DMS 273 (cell line): ENCODE results near the gene MAPKBP1.

Source experiments
- DNase-seq: peaks from one replicate; lab custom pipeline; 2025; ENCODE audit not compliant: unreplicated experiment; lab: John Stamatoyannopoulos, UW

The MAPKBP1 gene

GRCh38 chr15:41844814-41845213, 70.5 kb downstream of the MAPKBP1 start:
- DNase-seq = no peak

- DNase-seq = no peak
Observed at GRCh38 chr15:41847206-41847605, 72.9 kb downstream of the MAPKBP1 start.

- no peak for DNase-seq
Observed at GRCh38 chr15:41847981-41848380, 73.7 kb downstream of the MAPKBP1 start.

- DNase-seq = no peak
Observed at GRCh38 chr15:41848631-41849030, 74.3 kb downstream of the MAPKBP1 start.

GRCh38 chr15:41849204-41849603, 74.9 kb downstream of the MAPKBP1 start:
- no peak for DNase-seq

- peak; percentile 44 for DNase-seq
Observed at GRCh38 chr15:41849861-41850260, 75.6 kb downstream of the MAPKBP1 start.

- no peak for DNase-seq
Observed at GRCh38 chr15:41850482-41851166, 76.3 kb downstream of the MAPKBP1 start.

- DNase-seq = peak; percentile 51
Observed at GRCh38 chr15:41851167-41851523, 76.9 kb downstream of the MAPKBP1 start.

- peak; percentile 59 for DNase-seq
Observed at GRCh38 chr15:41851755-41852370, 77.6 kb downstream of the MAPKBP1 start.

GRCh38 chr15:41852736-41853590, 78.7 kb downstream of the MAPKBP1 start:
- DNase-seq = peak; percentile 20

GRCh38 chr15:41853831-41854230, 79.5 kb downstream of the MAPKBP1 start:
- no peak for DNase-seq

- no peak for DNase-seq
Observed at GRCh38 chr15:41854443-41854842, 80.2 kb downstream of the MAPKBP1 start.

GRCh38 chr15:41855261-41855961, 81.1 kb downstream of the MAPKBP1 start:
- no peak for DNase-seq

GRCh38 chr15:41856262-41856661, 82.0 kb downstream of the MAPKBP1 start:
- DNase-seq = no peak

- no peak for DNase-seq
Observed at GRCh38 chr15:41856716-41857115, 82.4 kb downstream of the MAPKBP1 start.

- DNase-seq = no peak
Observed at GRCh38 chr15:41857316-41857715, 83.0 kb downstream of the MAPKBP1 start.

GRCh38 chr15:41858756-41859155, 84.5 kb downstream of the MAPKBP1 start:
- no peak for DNase-seq

- no peak for DNase-seq
Observed at GRCh38 chr15:41860049-41860828, 86.0 kb downstream of the MAPKBP1 start.

GRCh38 chr15:41861736-41862356, 87.6 kb downstream of the MAPKBP1 start:
- no peak for DNase-seq

- DNase-seq = no peak
Observed at GRCh38 chr15:41862515-41863116, 88.3 kb downstream of the MAPKBP1 start.
